ENCODE measurements around the gene KCTD21.

KCTD21 gene

GRCh38 chr11:78197816-78198215, 9.4 kb upstream of the KCTD21 start:
- DNase-seq (ENCODE audit: low read depth, low spot score): no peak
- POLR2A ChIA-PET: no interaction called here
- TF ChIP-seq CTCF (IDR thresholded peaks at IDR 0.05; ENCODE audit: insufficient read depth, low read length, missing control alignments): no peak
- CTCF ChIA-PET: interaction anchor here (0.9 to 1.0 kb wide), 2 partner anchors 9 to 367 kb away, joined by 3 read pairs; partner anchors contain the start of genes KCTD21 and USP35
- H3K4me3 ChIP-seq (ENCODE audit: low read depth, low read length): no peak overlapping the region

- no peak for TF ChIP-seq CTCF (IDR thresholded peaks at IDR 0.05; ENCODE audit: insufficient read depth, low read length, missing control alignments)
- H3K4me3 ChIP-seq (ENCODE audit: low read depth, low read length): no peak overlapping the region
- ChIA-PET CTCF (no interaction called here), POLR2A (interaction anchor here (0.5 kb wide), 1 partner anchor 82 kb away, joined by 3 read pairs; no protein-coding TSS in a partner anchor)
- DNase-seq (ENCODE audit: low read depth, low spot score): no peak
Measured at GRCh38 chr11:78196661-78197091, 8.2 kb upstream of the KCTD21 start.

- CTCF ChIA-PET: interaction anchor here (1.3 kb wide), 1 partner anchor 369 kb away, joined by 3 read pairs; no protein-coding TSS in a partner anchor
- POLR2A ChIA-PET: interaction anchor here (0.5 kb wide), 1 partner anchor 82 kb away, joined by 3 read pairs; no protein-coding TSS in a partner anchor
- DNase-seq (ENCODE audit: low read depth, low spot score): no peak
- no peak overlapping the region for H3K4me3 ChIP-seq (ENCODE audit: low read depth, low read length)
- no peak for TF ChIP-seq CTCF (IDR thresholded peaks at IDR 0.05; ENCODE audit: insufficient read depth, low read length, missing control alignments)
Measured at GRCh38 chr11:78195917-78196560, 7.6 kb upstream of the KCTD21 start.

GRCh38 chr11:78194490-78194889, 6.1 kb upstream of the KCTD21 start:
- no peak for DNase-seq (ENCODE audit: low read depth, low spot score)

GRCh38 chr11:78193806-78194205, 5.4 kb upstream of the KCTD21 start:
- DNase-seq (ENCODE audit: low read depth, low spot score): no peak
- no peak for TF ChIP-seq CTCF (IDR thresholded peaks at IDR 0.05; ENCODE audit: insufficient read depth, low read length, missing control alignments)
- POLR2A ChIA-PET: no interaction called here
- no peak overlapping the region for H3K4me3 ChIP-seq (ENCODE audit: low read depth, low read length)
- CTCF ChIA-PET: interaction anchor here (0.9 to 1.6 kb wide), 3 partner anchors 14 to 370 kb away, joined by 3 to 4 read pairs (median 3); no protein-coding TSS in a partner anchor

More at GRCh38 chr11:78194490-78194889, 6.1 kb upstream of the KCTD21 start:
- CTCF ChIA-PET: interaction anchor here (0.9 to 1.6 kb wide), 3 partner anchors 13 to 370 kb away, joined by 3 to 4 read pairs (median 3); no protein-coding TSS in a partner anchor
- no peak overlapping the region for H3K4me3 ChIP-seq (ENCODE audit: low read depth, low read length)
- POLR2A ChIA-PET: no interaction called here
- TF ChIP-seq CTCF (IDR thresholded peaks at IDR 0.05; ENCODE audit: insufficient read depth, low read length, missing control alignments): no peak

- no peak for TF ChIP-seq CTCF (IDR thresholded peaks at IDR 0.05; ENCODE audit: insufficient read depth, low read length, missing control alignments)
- ChIA-PET CTCF (no interaction called here), POLR2A (no interaction called here)
- DNase-seq (ENCODE audit: low read depth, low spot score): no peak
- no peak overlapping the region for H3K4me3 ChIP-seq (ENCODE audit: low read depth, low read length)
Measured at GRCh38 chr11:78192911-78193351, 4.5 kb upstream of the KCTD21 start.

Data from AG04449 (cell line).